Neural progenitor cell (in vitro differentiated cells): ENCODE data around the gene ABHD12. TPM values are rescaled to one million over a fixed set of nuclear protein-coding genes. Genes with fewer than 3 reads are reported as not detected.
A peak's percentile ranks its signal among the peaks of the same experiment; 100 is the strongest.

Experiments used
- DNase-seq: peaks from one replicate; pipeline ENCODE4 v3.0.0-alpha.2; 2016; ENCODE audit warnings: low spot score
- H2AFZ ChIP-seq: fragments of 200-600 bp; sonication (generic); replicated peaks from 2 replicates; pipeline ENCODE4 v1.6.1; 2016; ENCODE audit warnings: antibody characterized with exemption
- H3F3A ChIP-seq: fragments of 200-600 bp; sonication (generic); 2 replicates; pipeline ENCODE4 v1.6.1; 2016; ENCODE audit warnings: antibody characterized with exemption, low read depth
- H3K27ac ChIP-seq: fragments of 200-600 bp; sonication (generic); 2 replicates; pipeline ENCODE4 v1.5.1; 2016; ENCODE audit warnings: mild to moderate bottlenecking
- H3K27me3 ChIP-seq: fragments of 200-600 bp; sonication (generic); 2 replicates; pipeline ENCODE4 v1.6.1; 2016; ENCODE audit warnings: mild to moderate bottlenecking, moderate library complexity
- H3K36me3 ChIP-seq: fragments of 200-600 bp; sonication (generic); 2 replicates; pipeline ENCODE4 v1.5.1; 2016
- H3K4me1 ChIP-seq: fragments of 200-600 bp; sonication (generic); 2 replicates; pipeline ENCODE4 v1.6.1; 2016; ENCODE audit warnings: mixed run types
- H3K4me2 ChIP-seq: fragments of 200-600 bp; sonication (generic); 2 replicates; pipeline ENCODE4 v1.6.1; 2016
- H3K4me3 ChIP-seq: fragments of 200-600 bp; sonication (generic); 2 replicates; pipeline ENCODE4 v1.5.1; 2016
- H3K79me2 ChIP-seq: fragments of 200-600 bp; sonication (generic); 2 replicates; pipeline ENCODE4 v1.6.1; 2016; ENCODE audit warnings: low read depth
- H3K9ac ChIP-seq: fragments of 200-600 bp; sonication (generic); 2 replicates; pipeline ENCODE4 v1.6.1; 2016
- H3K9me3 ChIP-seq: fragments of 200-600 bp; sonication (generic); 2 replicates; pipeline ENCODE4 v1.5.1; 2016; ENCODE audit warnings: low read depth
- H4K20me1 ChIP-seq: fragments of 200-600 bp; sonication (generic); 2 replicates; pipeline ENCODE4 v1.6.1; 2016; ENCODE audit warnings: low read depth
- H3K27ac Mint-ChIP-seq: 3 replicates; pipeline ENCODE4 v1.8.0; 2021; ENCODE audit warnings: mixed read lengths
- H3K27me3 Mint-ChIP-seq: 2 replicates; pipeline ENCODE4 v1.8.0; 2022; ENCODE audit warnings: low read depth, mild to moderate bottlenecking, inconsistent platforms, moderate library complexity, mixed read lengths; ENCODE audit not compliant: insufficient read depth
- H3K36me3 Mint-ChIP-seq: 3 replicates; pipeline ENCODE4 v1.8.0; 2021; ENCODE audit warnings: mixed read lengths
- H3K4me1 Mint-ChIP-seq: 3 replicates; pipeline ENCODE4 v1.8.0; 2021; ENCODE audit warnings: mixed read lengths
- H3K4me3 Mint-ChIP-seq: 3 replicates; pipeline ENCODE4 v1.8.0; 2021; ENCODE audit warnings: mild to moderate bottlenecking, moderate library complexity, mixed read lengths
- H3K9me3 Mint-ChIP-seq: 3 replicates; pipeline ENCODE4 v1.8.0; 2020; ENCODE audit warnings: mixed read lengths
- CTCF ChIP-seq: fragments of 200-600 bp; sonication (generic); IDR thresholded peaks from 2 replicates; pipeline ENCODE4 v1.5.1; 2017; ENCODE audit warnings: antibody characterized with exemption, mild to moderate bottlenecking
- EZH2 ChIP-seq: fragments of 200-600 bp; sonication (generic); IDR thresholded peaks from 2 replicates; pipeline ENCODE4 v1.6.1; 2017; ENCODE audit warnings: antibody characterized with exemption, mild to moderate bottlenecking, moderate library complexity
- EZH2phosphoT487 ChIP-seq: fragments of 200-600 bp; sonication (generic); IDR thresholded peaks from 2 replicates; pipeline ENCODE4 v1.6.1; 2017; ENCODE audit warnings: antibody characterized with exemption
- total RNA-seq: library from RNA; depleted of rRNA; stranded (reverse); fragments of >200 nt; gene quantifications from 2 replicates; pipeline ENCODE4 v1.2.3, GENCODE V29; 2015; ENCODE audit warnings: low replicate concordance

The ABHD12 gene
- total RNA-seq, 1 donor from 2014 or later: 20.8 TPM

- TF ChIP-seq EZH2phosphoT487 (no peak), CTCF (no peak), EZH2 (no peak)
- H3K27me3 ChIP-seq: no peaks in the 10 kb centered on the region
These were observed 136.9 kb downstream of the ABHD12 start for GRCh38 chr20:25253606-25254275.

GRCh38 chr20:25252686-25253421 lies 137.8 kb downstream of the ABHD12 start:
- Mint-ChIP-seq H3K4me3 (no peak overlapping the region), H3K27me3 (peaks cover 2% of the 10 kb centered on the region), H3K27ac (no peak overlapping the region), H3K4me1 (peaks cover 46% of the 10 kb centered on the region), H3K9me3 (no peaks in the 10 kb centered on the region), H3K36me3 (peaks cover 17% of the 10 kb centered on the region)
- TF ChIP-seq CTCF: no peak
- TF ChIP-seq EZH2: no peak
- TF ChIP-seq EZH2phosphoT487: no peak
- H3K27me3 ChIP-seq: no peaks in the 10 kb centered on the region
- peaks cover 60% of the 10 kb centered on the region for H3K4me1 ChIP-seq
- no peak overlapping the region for H3K4me3 ChIP-seq
- DNase-seq: no peak
- no peak overlapping the region for H3K9ac ChIP-seq
- peaks cover 67% of the 10 kb centered on the region for H4K20me1 ChIP-seq
- peak overlapping the region; percentile 93 for H3K4me2 ChIP-seq
- no peak overlapping the region for H2AFZ ChIP-seq
- H3K27ac ChIP-seq: no peak overlapping the region
- no peaks in the 10 kb centered on the region for H3K9me3 ChIP-seq
- peaks cover 36% of the 10 kb centered on the region for H3F3A ChIP-seq
- H3K36me3 ChIP-seq: no peaks in the 10 kb centered on the region
- peaks cover 93% of the 10 kb centered on the region for H3K79me2 ChIP-seq

More at GRCh38 chr20:25253606-25254275, 136.9 kb downstream of the ABHD12 start:
- Histone ChIP-seq H3K4me2 (peak overlapping the region; percentile 50), H3K4me1 (peaks cover 60% of the 10 kb centered on the region), H3K27ac (no peak overlapping the region), H3K9ac (no peak overlapping the region), H4K20me1 (peaks cover 67% of the 10 kb centered on the region), H3F3A (peaks cover 28% of the 10 kb centered on the region), H3K4me3 (no peak overlapping the region), H3K79me2 (peaks cover 99% of the 10 kb centered on the region), H2AFZ (no peak overlapping the region), H3K9me3 (no peaks in the 10 kb centered on the region), H3K36me3 (no peaks in the 10 kb centered on the region)
- no peak for DNase-seq
- peaks cover 2% of the 10 kb centered on the region for H3K27me3 Mint-ChIP-seq
- peaks cover 20% of the 10 kb centered on the region for H3K36me3 Mint-ChIP-seq
- peaks cover 46% of the 10 kb centered on the region for H3K4me1 Mint-ChIP-seq
- H3K27ac Mint-ChIP-seq: no peak overlapping the region
- no peak overlapping the region for H3K4me3 Mint-ChIP-seq
- H3K9me3 Mint-ChIP-seq: peaks cover under 1% of the 10 kb centered on the region

DNA sequence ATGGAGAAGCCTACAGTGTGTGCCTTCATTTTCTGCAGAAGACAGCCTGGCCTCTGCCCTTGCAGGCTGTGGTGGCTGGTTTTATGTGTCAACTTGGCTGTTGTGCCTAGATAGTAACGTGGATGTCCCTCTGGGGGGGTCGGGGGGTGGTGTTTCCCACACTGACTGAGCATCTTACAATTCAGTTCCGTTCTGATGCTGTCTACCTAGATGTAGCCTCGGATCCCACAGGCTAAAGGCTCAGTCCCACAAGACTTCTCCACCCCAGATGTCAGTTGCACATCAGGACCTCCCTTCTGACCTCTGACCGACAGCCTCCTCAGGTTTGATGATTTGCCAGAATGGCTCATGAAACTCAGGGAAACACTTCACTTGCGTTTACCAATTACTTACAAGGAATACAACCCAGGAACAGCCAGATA lies 138.4 kb downstream of the ABHD12 start:
- no peak for TF ChIP-seq EZH2phosphoT487
- TF ChIP-seq EZH2: no peak
- no peak for TF ChIP-seq CTCF
- H3K9me3 ChIP-seq: no peaks in the 10 kb centered on the region
- H3K4me3 ChIP-seq: no peak overlapping the region
- Mint-ChIP-seq H3K4me1 (peaks cover 46% of the 10 kb centered on the region), H3K9me3 (no peaks in the 10 kb centered on the region), H3K27me3 (peaks cover 3% of the 10 kb centered on the region), H3K27ac (no peak overlapping the region), H3K36me3 (peaks cover 13% of the 10 kb centered on the region), H3K4me3 (peak overlapping the region; percentile 36)
- H3K9ac ChIP-seq: no peak overlapping the region
- no peak overlapping the region for H2AFZ ChIP-seq
- H3K4me2 ChIP-seq: peak overlapping the region; percentile 93
- no peak for DNase-seq
- peaks cover 67% of the 10 kb centered on the region for H4K20me1 ChIP-seq
- H3K4me1 ChIP-seq: peaks cover 60% of the 10 kb centered on the region
- H3K36me3 ChIP-seq: no peaks in the 10 kb centered on the region
- H3K27ac ChIP-seq: no peak overlapping the region
- peaks cover 4% of the 10 kb centered on the region for H3K27me3 ChIP-seq
- H3F3A ChIP-seq: peaks cover 40% of the 10 kb centered on the region
- H3K79me2 ChIP-seq: peaks cover 87% of the 10 kb centered on the region
